ENCODE results near the gene PLCB1.

The PLCB1 gene

GRCh38 chr20:8298426-8299043 lies 166.5 kb downstream of the PLCB1 start:
- TF ChIP-seq EZH2phosphoT487 (IDR thresholded peaks at IDR 0.05; ENCODE audit: borderline replicate concordance), result no peak
- TF ChIP-seq CTCF (conservative IDR thresholded peaks at IDR 0.05; ENCODE audit: low read length), result no peak
- Histone ChIP-seq H3F3A (ENCODE audit: low read depth) (no peaks in the 10 kb centered on the region), H3K4me3 (ENCODE audit: low read length, poor library complexity, severe bottlenecking) (no peak overlapping the region), H3K36me3 (ENCODE audit: insufficient read depth, low read length) (no peaks in the 10 kb centered on the region), H3K79me2 (ENCODE audit: insufficient read depth, low read length) (no peaks in the 10 kb centered on the region), H3K9me2 (replicated peaks; ENCODE audit: low read depth, low read length) (no peaks in the 10 kb centered on the region), H3K4me2 (ENCODE audit: low read depth, low read length, poor library complexity, severe bottlenecking) (no peak overlapping the region), H3K27me3 (ENCODE audit: insufficient read depth, low read length, poor library complexity, severe bottlenecking) (no peaks in the 10 kb centered on the region), H3K9ac (ENCODE audit: low read depth, low read length, poor library complexity, severe bottlenecking) (no peak overlapping the region), H2AFZ (ENCODE audit: low read length) (no peak overlapping the region), H3K4me1 (ENCODE audit: insufficient read depth, low read length, poor library complexity, severe bottlenecking) (no peaks in the 10 kb centered on the region), H3K9me3 (ENCODE audit: insufficient read depth, low read depth, low read length) (no peaks in the 10 kb centered on the region), H4K20me1 (ENCODE audit: insufficient read depth, low read length, poor library complexity, severe bottlenecking) (no peaks in the 10 kb centered on the region)

- H3K9me2 ChIP-seq (replicated peaks; ENCODE audit: low read depth, low read length), result no peaks in the 10 kb centered on the region
- no peak overlapping the region for H2AFZ ChIP-seq (ENCODE audit: low read length)
- no peak overlapping the region for H3K9ac ChIP-seq (ENCODE audit: low read depth, low read length, poor library complexity, severe bottlenecking)
- no peaks in the 10 kb centered on the region for H3K79me2 ChIP-seq (ENCODE audit: insufficient read depth, low read length)
- H3F3A ChIP-seq (ENCODE audit: low read depth), result no peaks in the 10 kb centered on the region
- H3K27me3 ChIP-seq (ENCODE audit: insufficient read depth, low read length, poor library complexity, severe bottlenecking), result no peaks in the 10 kb centered on the region
- H3K4me1 ChIP-seq (ENCODE audit: insufficient read depth, low read length, poor library complexity, severe bottlenecking), result peaks cover 2% of the 10 kb centered on the region
- no peaks in the 10 kb centered on the region for H3K36me3 ChIP-seq (ENCODE audit: insufficient read depth, low read length)
- H3K4me3 ChIP-seq (ENCODE audit: low read length, poor library complexity, severe bottlenecking), result no peak overlapping the region
- H3K9me3 ChIP-seq (ENCODE audit: insufficient read depth, low read depth, low read length), result no peaks in the 10 kb centered on the region
- no peaks in the 10 kb centered on the region for H4K20me1 ChIP-seq (ENCODE audit: insufficient read depth, low read length, poor library complexity, severe bottlenecking)
- TF ChIP-seq CTCF (conservative IDR thresholded peaks at IDR 0.05; ENCODE audit: low read length) (no peak), EZH2phosphoT487 (IDR thresholded peaks at IDR 0.05; ENCODE audit: borderline replicate concordance) (no peak)
- no peak overlapping the region for H3K4me2 ChIP-seq (ENCODE audit: low read depth, low read length, poor library complexity, severe bottlenecking)
Measured at GRCh38 chr20:8299921-8300320, 167.9 kb downstream of the PLCB1 start.

DNA sequence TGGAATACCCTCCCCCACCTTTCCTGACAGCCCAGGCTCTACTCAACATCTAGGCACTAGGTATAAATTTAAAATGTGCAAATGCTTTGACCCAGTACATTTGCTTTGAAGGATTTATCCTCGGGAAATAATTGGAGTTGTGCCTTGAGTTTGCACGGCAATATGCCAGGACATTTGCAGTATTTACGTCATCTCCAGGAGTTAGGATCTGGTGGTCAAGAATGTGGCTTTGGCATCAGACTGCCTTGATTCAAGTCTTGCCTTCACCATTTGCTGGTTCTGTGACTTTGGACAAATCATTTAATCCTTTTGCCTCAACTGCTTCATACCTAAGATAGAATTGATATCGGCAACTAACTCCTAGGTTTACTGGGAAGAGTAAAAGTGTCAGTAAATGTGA lies 169.6 kb downstream of the PLCB1 start:
- TF ChIP-seq CTCF (conservative IDR thresholded peaks at IDR 0.05; ENCODE audit: low read length), result no peak
- no peak for TF ChIP-seq EZH2phosphoT487 (IDR thresholded peaks at IDR 0.05; ENCODE audit: borderline replicate concordance)
- H3K9me3 ChIP-seq (ENCODE audit: insufficient read depth, low read depth, low read length), result no peaks in the 10 kb centered on the region
- H3K9ac ChIP-seq (ENCODE audit: low read depth, low read length, poor library complexity, severe bottlenecking), result no peak overlapping the region
- no peaks in the 10 kb centered on the region for H3F3A ChIP-seq (ENCODE audit: low read depth)
- H2AFZ ChIP-seq (ENCODE audit: low read length), result no peak overlapping the region
- no peaks in the 10 kb centered on the region for H3K27me3 ChIP-seq (ENCODE audit: insufficient read depth, low read length, poor library complexity, severe bottlenecking)
- no peaks in the 10 kb centered on the region for H3K9me2 ChIP-seq (replicated peaks; ENCODE audit: low read depth, low read length)
- no peaks in the 10 kb centered on the region for H3K36me3 ChIP-seq (ENCODE audit: insufficient read depth, low read length)
- peaks cover 7% of the 10 kb centered on the region for H3K4me1 ChIP-seq (ENCODE audit: insufficient read depth, low read length, poor library complexity, severe bottlenecking)
- no peaks in the 10 kb centered on the region for H3K79me2 ChIP-seq (ENCODE audit: insufficient read depth, low read length)
- no peak overlapping the region for H3K4me3 ChIP-seq (ENCODE audit: low read length, poor library complexity, severe bottlenecking)
- H4K20me1 ChIP-seq (ENCODE audit: insufficient read depth, low read length, poor library complexity, severe bottlenecking), result no peaks in the 10 kb centered on the region
- no peak overlapping the region for H3K4me2 ChIP-seq (ENCODE audit: low read depth, low read length, poor library complexity, severe bottlenecking)
